ENCODE results near the gene ASAP2.

Gene ASAP2

GRCh38 chr2:9230051-9230802 is 23.6 kb downstream of the ASAP2 start:
- no peak for DNase-seq (ENCODE audit: low read depth in 3 of 3, low spot score in 1 of 3)

DNA sequence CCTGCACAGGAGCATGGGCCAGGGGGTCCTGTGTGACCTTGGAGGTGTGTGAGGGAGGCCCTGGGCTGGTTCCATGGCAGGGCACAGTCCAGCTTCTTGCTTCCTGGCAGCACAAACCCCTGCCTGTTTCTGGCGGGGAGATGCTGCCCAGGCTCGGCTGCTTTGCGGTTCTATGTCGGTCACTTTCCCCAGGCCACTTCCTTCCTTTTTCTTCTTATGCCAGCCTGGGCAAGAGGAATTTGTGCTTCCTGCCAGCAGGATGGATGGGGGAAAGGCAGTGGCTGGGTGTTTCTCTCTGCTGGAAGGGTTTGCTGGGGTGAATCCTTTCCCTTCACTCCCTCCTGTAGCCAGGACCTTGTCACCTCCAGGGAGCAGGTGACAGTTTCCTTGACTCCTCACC is 24.3 kb downstream of the ASAP2 start:
- no peak for DNase-seq (ENCODE audit: low read depth in 3 of 3, low spot score in 1 of 3)

DNA sequence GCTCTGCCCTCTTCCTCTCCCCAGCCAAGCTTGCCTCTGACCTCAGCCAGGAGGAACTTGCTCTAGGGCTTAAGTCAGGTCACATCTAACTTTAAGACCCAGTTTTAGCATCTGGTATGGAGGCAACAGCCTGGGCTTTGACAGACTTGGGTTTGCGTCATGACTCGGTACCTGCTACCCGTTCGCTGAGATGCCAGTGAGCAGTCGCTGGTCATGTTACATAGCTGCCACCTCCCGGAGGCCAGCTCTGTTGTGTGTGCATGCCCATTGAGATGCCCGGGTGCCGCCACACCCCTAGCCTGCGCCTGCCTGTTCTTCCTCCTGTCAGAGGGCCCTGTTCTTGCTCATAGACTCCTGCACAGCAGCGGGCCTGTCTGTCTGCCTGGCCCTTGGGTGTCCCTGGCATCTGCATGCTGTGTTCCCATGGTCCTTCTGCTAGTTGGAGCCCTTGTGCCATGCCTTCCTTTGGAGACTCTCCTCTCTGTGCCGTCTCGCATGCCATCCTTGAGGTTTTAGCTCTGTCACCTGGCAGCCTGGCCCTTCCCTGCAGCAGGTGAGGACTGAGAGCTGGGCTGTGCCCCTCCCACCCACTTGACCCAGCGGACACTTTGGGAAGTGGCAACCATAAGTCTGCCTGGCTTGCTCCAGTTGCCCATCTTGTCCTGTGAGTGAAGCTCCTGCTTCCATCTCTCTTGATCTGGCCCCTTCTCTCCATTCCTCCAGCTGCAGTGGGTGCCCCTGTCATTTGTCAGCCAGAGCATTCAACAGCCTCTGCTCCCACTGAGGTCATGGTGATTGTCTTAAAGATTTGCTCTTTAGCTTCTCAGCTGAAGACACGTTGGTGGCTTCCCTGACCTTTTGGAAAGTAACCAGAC is 24.9 kb downstream of the ASAP2 start:
- DNase-seq (ENCODE audit: low read depth in 3 of 3, low spot score in 1 of 3), result no peak

DNA sequence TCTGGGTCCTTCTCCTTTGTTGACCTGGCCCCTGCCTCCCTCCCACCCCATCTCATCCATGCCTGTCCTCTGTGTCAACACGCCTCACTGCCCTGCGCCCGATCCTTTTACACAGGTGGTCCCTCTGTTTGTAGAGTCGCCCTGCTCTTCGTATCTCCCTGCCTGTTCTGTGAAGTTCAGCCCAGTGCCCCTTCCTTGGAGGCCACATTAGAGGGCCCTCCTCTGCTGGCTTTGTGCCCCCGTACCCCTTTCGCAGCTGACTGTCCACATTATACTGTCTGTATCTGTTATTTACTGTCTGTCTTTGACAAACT is 25.5 kb downstream of the ASAP2 start:
- no peak for DNase-seq (ENCODE audit: low read depth in 3 of 3, low spot score in 1 of 3)

GRCh38 chr2:9232886-9233285 is 26.3 kb downstream of the ASAP2 start:
- no peak for DNase-seq (ENCODE audit: low read depth in 3 of 3, low spot score in 1 of 3)

GRCh38 chr2:9234680-9235146 is 28.1 kb downstream of the ASAP2 start:
- DNase-seq (ENCODE audit: low read depth in 3 of 3, low spot score in 1 of 3), result no peak

- no peak for DNase-seq (ENCODE audit: low read depth in 3 of 3, low spot score in 1 of 3)
Measured at GRCh38 chr2:9235147-9236044, 28.8 kb downstream of the ASAP2 start.

- DNase-seq (ENCODE audit: low read depth in 3 of 3, low spot score in 1 of 3), result no peak
Measured at GRCh38 chr2:9236045-9236344, 29.4 kb downstream of the ASAP2 start.

- no peak for DNase-seq (ENCODE audit: low read depth in 3 of 3, low spot score in 1 of 3)
Measured at GRCh38 chr2:9236867-9237266, 30.3 kb downstream of the ASAP2 start.

DNA sequence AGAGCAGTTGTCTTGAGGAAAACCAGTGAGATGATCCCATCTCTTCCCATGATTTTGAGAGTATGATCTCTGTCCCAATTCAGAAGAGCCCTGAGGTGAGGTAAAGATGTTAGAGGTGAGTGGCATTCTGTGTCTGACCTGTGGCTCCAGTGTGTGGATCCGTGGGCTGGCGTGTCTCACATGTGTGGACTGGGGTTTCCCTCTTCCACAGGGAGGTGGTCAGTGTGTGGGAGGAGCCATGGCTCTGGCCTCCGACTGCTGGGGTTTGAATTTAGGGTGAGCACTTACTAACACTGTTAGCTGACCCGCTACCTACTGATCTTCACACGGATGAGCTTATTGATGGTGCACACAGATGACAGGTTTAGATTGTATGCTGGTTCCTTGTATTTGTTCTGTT is 31.2 kb downstream of the ASAP2 start:
- no peak for DNase-seq (ENCODE audit: low read depth in 3 of 3, low spot score in 1 of 3)

DNA sequence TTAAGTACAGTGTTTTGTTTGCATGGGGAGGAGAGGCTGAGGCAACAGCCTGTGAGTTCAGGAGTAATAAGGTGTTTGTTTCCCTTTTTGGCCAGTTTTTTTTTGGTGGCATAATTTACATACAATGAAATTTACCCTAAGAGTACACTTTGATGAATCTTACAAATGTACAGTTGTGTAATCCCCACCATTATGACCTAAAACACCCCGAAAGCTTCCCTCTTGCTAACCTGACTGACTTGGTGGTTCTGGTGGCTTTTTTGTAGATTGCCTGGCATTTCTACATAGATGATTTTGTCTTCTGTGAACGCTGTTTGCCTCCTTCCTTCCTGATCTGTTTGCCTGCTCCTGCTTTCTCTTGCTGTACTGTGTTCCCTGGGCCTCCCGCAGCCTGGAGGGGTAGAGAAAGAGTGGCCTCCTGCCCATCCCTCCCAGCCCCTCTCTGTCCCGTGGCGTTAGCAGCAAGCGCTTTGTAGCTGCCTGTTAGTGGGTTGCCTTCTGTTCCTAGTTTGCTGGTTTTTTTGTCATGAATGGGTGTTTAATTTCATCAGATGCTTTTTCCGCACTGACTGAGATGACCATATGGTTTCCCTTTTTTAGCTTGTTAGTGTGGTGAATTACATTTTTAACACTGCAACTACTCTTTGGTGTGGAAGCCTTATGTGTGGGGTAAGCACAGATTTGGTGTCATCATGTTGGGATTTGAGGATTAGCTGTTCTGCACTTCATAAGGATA is 32.1 kb downstream of the ASAP2 start:
- DNase-seq (ENCODE audit: low read depth in 3 of 3, low spot score in 1 of 3), result no peak

DNA sequence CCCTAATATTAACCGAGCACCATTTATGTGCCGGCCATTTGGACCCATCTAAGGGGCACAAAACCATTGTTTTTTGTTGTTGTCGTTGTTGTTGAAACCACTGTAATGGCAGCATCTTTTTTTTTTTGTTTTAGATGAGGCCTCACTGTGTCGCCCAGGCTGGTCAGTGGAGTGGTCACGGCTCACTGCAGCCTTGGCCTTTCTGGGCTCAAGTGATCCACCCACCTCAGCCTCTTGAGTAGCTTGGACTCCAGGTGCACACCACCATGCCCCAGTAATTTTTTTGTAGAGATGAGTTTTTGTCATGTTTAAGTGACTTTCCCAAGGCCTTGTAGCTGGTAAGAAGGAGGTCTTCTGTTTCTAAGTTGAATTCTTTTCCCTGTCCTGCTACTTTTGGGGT is 33.0 kb downstream of the ASAP2 start:
- no peak for DNase-seq (ENCODE audit: low read depth in 3 of 3, low spot score in 1 of 3)

- no peak for DNase-seq (ENCODE audit: low read depth in 3 of 3, low spot score in 1 of 3)
Measured at GRCh38 chr2:9240745-9241144, 34.1 kb downstream of the ASAP2 start.

DNA sequence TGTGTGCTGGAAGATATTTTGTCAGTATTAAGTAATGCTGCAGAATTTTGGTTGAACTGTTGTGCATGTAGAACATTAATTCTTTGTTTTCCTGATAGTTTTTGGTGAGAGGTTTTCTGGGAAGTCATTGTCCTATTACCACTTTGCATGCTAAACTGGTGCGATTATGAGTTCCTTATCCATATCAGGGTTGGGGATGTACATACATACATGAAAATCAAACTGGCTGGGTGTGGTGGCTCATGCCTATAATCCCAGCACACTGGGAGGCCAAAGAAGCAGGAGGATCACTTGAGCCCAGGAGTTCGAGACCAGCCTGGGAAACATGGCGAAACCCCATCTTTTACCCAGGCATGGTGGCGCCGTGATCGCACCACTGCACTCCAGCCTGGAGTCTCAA is 34.6 kb downstream of the ASAP2 start:
- DNase-seq (ENCODE audit: low read depth in 3 of 3, low spot score in 1 of 3), result no peak

DNA sequence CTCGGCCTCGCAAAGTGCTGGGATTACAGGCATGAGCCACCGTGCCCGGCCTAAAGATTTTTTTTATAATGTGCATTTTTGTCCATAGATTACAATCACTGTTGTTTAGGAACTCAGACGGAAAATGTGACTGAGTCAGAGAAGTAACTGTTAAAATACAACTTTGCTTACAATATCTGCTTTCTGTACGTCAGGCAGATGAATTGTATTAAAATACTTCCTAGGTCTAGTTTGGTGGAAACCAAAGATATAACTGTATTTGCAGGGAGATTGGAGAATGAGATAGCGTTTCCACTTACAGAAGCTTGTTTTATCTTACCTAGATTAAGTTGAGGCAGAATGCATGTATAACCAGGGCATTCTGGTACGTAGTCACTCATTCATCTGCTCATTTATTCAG is 36.7 kb downstream of the ASAP2 start:
- DNase-seq (ENCODE audit: low read depth in 3 of 3, low spot score in 1 of 3), result no peak

- no peak for DNase-seq (ENCODE audit: low read depth in 3 of 3, low spot score in 1 of 3)
Measured at GRCh38 chr2:9244985-9245544, 38.5 kb downstream of the ASAP2 start.

- DNase-seq (ENCODE audit: low read depth in 3 of 3, low spot score in 1 of 3), result no peak
Measured at GRCh38 chr2:9247177-9247576, 40.6 kb downstream of the ASAP2 start.

GRCh38 chr2:9247786-9248185 is 41.2 kb downstream of the ASAP2 start:
- DNase-seq (ENCODE audit: low read depth in 3 of 3, low spot score in 1 of 3), result no peak

- DNase-seq (ENCODE audit: low read depth in 3 of 3, low spot score in 1 of 3), result no peak
Measured at GRCh38 chr2:9248363-9248762, 41.8 kb downstream of the ASAP2 start.

- no peak for DNase-seq (ENCODE audit: low read depth in 3 of 3, low spot score in 1 of 3)
Measured at GRCh38 chr2:9249020-9249800, 42.6 kb downstream of the ASAP2 start.
